Thyroid gland (tissue), 4 donors: ENCODE results near the gene INTS15. TPM values are rescaled to one million over a fixed set of nuclear protein-coding genes. Genes with fewer than 3 reads are reported as not detected.

Experiments used
- DNase-seq, 2 donors: peaks; one replicate each; pipeline ENCODE4 v3.0.0-alpha.2; 2019
- H3K27ac ChIP-seq, 3 donors: fragments of 200-600 bp; sonication (generic); 1 replicate in 2 of 3; 2 replicates in 1 of 3; pipeline ENCODE4 v1.5.1; 2016 to 2019; ENCODE audit warnings: mild to moderate bottlenecking in 1 of 3, moderate library complexity in 1 of 3
- H3K27me3 ChIP-seq: fragments of 200-600 bp; sonication (generic); one replicate; pipeline ENCODE4 v1.5.1; 2019
- H3K36me3 ChIP-seq, 2 donors: fragments of 200-600 bp; sonication (generic); one replicate each; pipeline ENCODE4 v1.5.1; 2016 to 2019
- H3K4me1 ChIP-seq, 2 donors: fragments of 200-600 bp; sonication (generic); one replicate each; pipeline ENCODE4 v1.5.1; 2017 to 2019
- H3K4me3 ChIP-seq, 3 donors: fragments of 200-600 bp; sonication (generic); replicated peaks in 1 of 3; 1 replicate in 2 of 3; 2 replicates in 1 of 3; pipeline ENCODE4 v1.5.1; 2016; ENCODE audit warnings: mild to moderate bottlenecking in 1 of 3
- H3K9me3 ChIP-seq: fragments of 200-600 bp; sonication (generic); one replicate; pipeline ENCODE4 v1.5.1; 2017
- CTCF ChIP-seq, 6 experiments: fragments of 200-600 bp in 3 of 6; fragments of 450-650 bp in 3 of 6; sonication (generic) in 3 of 6; IDR thresholded peaks; one replicate each; pipeline ENCODE4 v1.5.1; 2016 to 2019; ENCODE audit warnings: antibody characterized with exemption in 6 of 6, mild to moderate bottlenecking in 2 of 6, inconsistent platforms in 1 of 6, moderate library complexity in 1 of 6
- POLR2A ChIP-seq, 2 donors: fragments of 450-650 bp; IDR thresholded peaks; one replicate each; pipeline ENCODE4 v1.6.1; 2017; ENCODE audit warnings: antibody characterized with exemption in 2 of 2, mild to moderate bottlenecking in 2 of 2, moderate library complexity in 1 of 2
- WGBS, 2 donors: methylation state at CpG; one replicate each; pipeline ENCODE4 v1.1.5; 2017; 5-methylcytosine and 5-hydroxymethylcytosine counted together
- intact Hi-C: fragments of 100-400 bp; cut with DNase I; formaldehyde crosslinking; loops from one replicate; pipeline ENCODE4 v1.15.1; 2023
- total RNA-seq, 4 donors: library from RNA; depleted of rRNA; stranded (reverse); fragments of >200 nt; gene quantifications; one replicate each; pipeline ENCODE4 v1.2.3, GENCODE V29; 2016

The INTS15 gene
- total RNA-seq, 4 donors from 2014 or later, result 22.7 to 42.9 (median 31.9) TPM

DNA sequence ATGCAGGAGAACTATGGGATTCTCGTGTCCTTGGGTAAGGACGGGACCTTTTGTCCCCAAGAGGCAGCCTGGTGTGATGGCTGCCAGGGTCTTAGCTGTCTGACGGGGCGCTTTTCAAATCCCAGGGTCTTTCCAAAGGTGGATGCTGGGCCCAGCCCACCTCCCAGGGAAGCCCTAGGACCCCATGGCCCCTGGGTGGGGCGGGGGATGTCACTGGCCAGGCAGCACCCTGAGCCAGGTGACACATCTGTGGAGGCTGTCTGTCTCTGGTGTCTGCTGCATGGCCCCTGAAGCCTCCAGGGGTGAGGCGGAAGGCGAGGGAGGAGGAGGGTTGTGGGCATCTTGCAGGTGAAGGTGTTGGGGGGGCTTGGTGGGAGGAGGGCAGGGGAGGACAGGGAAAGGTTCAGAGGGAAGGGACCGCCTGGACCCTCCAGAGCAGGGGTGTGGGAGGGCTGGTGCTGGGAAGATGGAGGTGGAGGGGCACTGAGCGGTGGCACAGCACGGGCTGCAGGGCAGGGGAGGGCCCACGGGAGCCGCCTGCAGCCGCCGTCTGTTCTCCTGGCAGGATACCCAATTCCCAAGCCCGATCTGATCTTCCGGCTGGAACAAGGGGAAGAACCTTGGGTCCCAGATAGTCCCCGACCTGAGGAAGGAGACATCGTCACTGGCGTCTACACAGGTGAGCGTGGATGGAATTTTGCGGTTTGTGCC is 54.2 kb downstream of the INTS15 start:
- Histone ChIP-seq H3K27ac (peak overlapping the region; percentile 88 to 93 (median 89)), H3K36me3 (peaks cover 9 to 24% of the 10 kb centered on the region in 2 donors), H3K27me3 (no peaks in the 10 kb centered on the region), H3K4me3 (no peak overlapping the region), H3K4me1 (peaks cover 17 to 43% of the 10 kb centered on the region in 2 donors), H3K9me3 (no peaks in the 10 kb centered on the region)
- no peak for DNase-seq
- intact Hi-C loops, result no loop called here
- WGBS, 2 donors, result 95% methylated on average over 17 to 20 of the region's 21 CpGs
- TF ChIP-seq POLR2A (IDR thresholded peaks at IDR 0.05) (no peak), CTCF (IDR thresholded peaks at IDR 0.05) (no peak)

DNA sequence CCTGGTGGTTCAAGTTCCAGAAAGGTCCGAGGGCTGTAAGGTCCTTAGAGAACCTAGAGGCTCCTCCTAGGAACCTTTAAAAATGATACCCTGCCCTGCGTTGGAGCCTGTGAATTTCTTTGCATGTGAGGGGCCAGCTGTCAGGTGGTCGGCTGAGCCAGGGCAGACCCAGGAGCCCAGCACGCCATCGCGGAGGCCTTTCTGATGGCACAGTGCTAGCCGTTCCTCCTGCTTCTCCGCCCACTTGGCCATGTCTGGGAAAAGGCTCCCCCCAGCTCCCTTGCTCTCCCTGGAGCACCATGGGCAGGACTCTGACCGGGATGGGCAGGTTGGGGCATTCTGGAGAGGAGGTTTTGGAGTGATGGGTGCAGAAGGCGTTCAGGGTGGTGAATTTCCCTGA is 54.9 kb downstream of the INTS15 start:
- intact Hi-C loops, result no loop called here
- H3K4me3 ChIP-seq, result no peak overlapping the region
- TF ChIP-seq CTCF (IDR thresholded peaks at IDR 0.05) (no peak), POLR2A (IDR thresholded peaks at IDR 0.05) (no peak)
- no peaks in the 10 kb centered on the region for H3K27me3 ChIP-seq
- no peaks in the 10 kb centered on the region for H3K9me3 ChIP-seq
- H3K4me1 ChIP-seq, result peaks cover 17 to 39% of the 10 kb centered on the region in 2 donors
- H3K36me3 ChIP-seq, result peaks cover 9 to 24% of the 10 kb centered on the region in 2 donors
- 96 to 100% methylated on average over 10 of the region's 10 CpGs for WGBS, 2 donors
- DNase-seq, result no peak
- H3K27ac ChIP-seq, result no peak overlapping the region

- intact Hi-C loops, result no loop called here
- 33 to 45% methylated on average over 3 to 5 of the region's 8 CpGs for WGBS, 2 donors
- TF ChIP-seq POLR2A (IDR thresholded peaks at IDR 0.05) (no peak), CTCF (IDR thresholded peaks at IDR 0.05) (no peak)
- Histone ChIP-seq H3K4me3 (no peak overlapping the region), H3K36me3 (peaks cover 9 to 24% of the 10 kb centered on the region in 2 donors), H3K27me3 (no peaks in the 10 kb centered on the region), H3K4me1 (peaks cover 17 to 39% of the 10 kb centered on the region in 2 donors), H3K27ac (peak overlapping the region in 2 of 3 donors; percentile 57 to 61), H3K9me3 (no peaks in the 10 kb centered on the region)
- peak; percentile 64 to 69 for DNase-seq
These were observed 56.6 kb downstream of the INTS15 start for GRCh38 chr7:6646465-6646864.

DNA sequence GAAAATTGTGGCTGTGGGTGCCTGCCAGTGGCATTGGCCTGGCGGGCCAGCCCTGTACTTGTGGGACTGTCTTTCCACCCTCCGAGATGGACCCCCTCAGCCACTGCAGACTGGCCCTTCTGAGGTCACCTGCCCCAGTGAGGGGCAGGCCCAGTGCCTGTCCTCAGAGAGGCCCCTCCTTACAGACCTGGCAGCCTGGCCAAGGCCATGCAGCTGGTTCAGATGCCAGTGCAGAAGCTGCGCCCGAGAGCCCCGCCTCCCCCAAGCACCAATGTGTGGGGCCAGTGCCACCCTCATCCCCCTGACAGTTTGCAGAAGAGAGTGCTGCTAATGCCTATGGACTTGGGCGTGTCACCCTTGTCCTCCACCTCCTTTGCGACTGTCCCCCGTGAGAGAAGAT is 57.3 kb downstream of the INTS15 start:
- intact Hi-C loops, result no loop called here
- H3K4me1 ChIP-seq, result peaks cover 17 to 35% of the 10 kb centered on the region in 2 donors
- TF ChIP-seq POLR2A (IDR thresholded peaks at IDR 0.05) (no peak), CTCF (IDR thresholded peaks at IDR 0.05) (no peak)
- H3K27me3 ChIP-seq, result no peaks in the 10 kb centered on the region
- 78 to 83% methylated on average over 2 to 7 of the region's 8 CpGs for WGBS, 2 donors
- H3K4me3 ChIP-seq, result no peak overlapping the region
- peaks cover 13 to 25% of the 10 kb centered on the region in 2 donors for H3K36me3 ChIP-seq
- no peak for DNase-seq
- H3K27ac ChIP-seq, result peak overlapping the region; percentile 24 to 61 (median 57)
- no peaks in the 10 kb centered on the region for H3K9me3 ChIP-seq

GRCh38 chr7:6647541-6647940 is 57.7 kb downstream of the INTS15 start:
- DNase-seq, result no peak
- Histone ChIP-seq H3K4me3 (no peak overlapping the region), H3K9me3 (no peaks in the 10 kb centered on the region), H3K4me1 (peaks cover 16 to 31% of the 10 kb centered on the region in 2 donors), H3K27ac (peak overlapping the region in 1 of 3 donors; percentile 24), H3K27me3 (no peaks in the 10 kb centered on the region), H3K36me3 (peaks cover 17 to 30% of the 10 kb centered on the region in 2 donors)
- 89 to 92% methylated on average over 11 to 13 of the region's 14 CpGs for WGBS, 2 donors
- TF ChIP-seq CTCF (IDR thresholded peaks at IDR 0.05) (no peak), POLR2A (IDR thresholded peaks at IDR 0.05) (no peak)
- intact Hi-C loops, result no loop called here
